ENCODE data around the gene CXCL14.

DNA sequence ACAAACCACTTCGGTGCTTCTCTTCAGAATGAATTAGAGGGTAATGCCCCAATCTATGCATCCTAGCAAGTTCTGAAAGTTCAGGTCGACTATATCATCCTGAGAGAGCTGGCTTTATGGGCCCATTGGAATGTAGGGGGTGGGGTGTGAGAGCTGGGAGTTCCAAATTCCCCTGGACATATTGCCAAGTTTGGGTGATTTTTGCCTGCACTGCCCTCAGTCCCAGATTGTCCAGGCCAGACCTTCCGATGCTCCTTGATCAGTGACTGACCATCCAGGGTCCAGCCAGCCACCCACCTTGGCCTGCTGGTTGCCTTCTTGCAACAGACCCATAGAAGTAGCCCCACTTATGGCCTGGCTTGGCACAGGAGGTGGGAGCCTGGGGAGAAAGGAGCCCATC, 47.8 kb upstream of the CXCL14 start:
- TF ChIP-seq, protein P1, sequence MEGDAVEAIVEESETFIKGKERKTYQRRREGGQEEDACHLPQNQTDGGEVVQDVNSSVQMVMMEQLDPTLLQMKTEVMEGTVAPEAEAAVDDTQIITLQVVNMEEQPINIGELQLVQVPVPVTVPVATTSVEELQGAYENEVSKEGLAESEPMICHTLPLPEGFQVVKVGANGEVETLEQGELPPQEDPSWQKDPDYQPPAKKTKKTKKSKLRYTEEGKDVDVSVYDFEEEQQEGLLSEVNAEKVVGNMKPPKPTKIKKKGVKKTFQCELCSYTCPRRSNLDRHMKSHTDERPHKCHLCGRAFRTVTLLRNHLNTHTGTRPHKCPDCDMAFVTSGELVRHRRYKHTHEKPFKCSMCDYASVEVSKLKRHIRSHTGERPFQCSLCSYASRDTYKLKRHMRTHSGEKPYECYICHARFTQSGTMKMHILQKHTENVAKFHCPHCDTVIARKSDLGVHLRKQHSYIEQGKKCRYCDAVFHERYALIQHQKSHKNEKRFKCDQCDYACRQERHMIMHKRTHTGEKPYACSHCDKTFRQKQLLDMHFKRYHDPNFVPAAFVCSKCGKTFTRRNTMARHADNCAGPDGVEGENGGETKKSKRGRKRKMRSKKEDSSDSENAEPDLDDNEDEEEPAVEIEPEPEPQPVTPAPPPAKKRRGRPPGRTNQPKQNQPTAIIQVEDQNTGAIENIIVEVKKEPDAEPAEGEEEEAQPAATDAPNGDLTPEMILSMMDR (conservative IDR thresholded peaks at IDR 0.05 in 1 of 2, IDR thresholded peaks at IDR 0.05 in 1 of 2; ENCODE audit: low read depth in 1 of 2, low read length in 2 of 2) = no peak
- no peak for TF ChIP-seq EZH2 (IDR thresholded peaks at IDR 0.05; ENCODE audit: low read length, missing control alignments)

Measured in fibroblast of lung (primary cell).